ENCODE data around the gene IGFALS.

DNA sequence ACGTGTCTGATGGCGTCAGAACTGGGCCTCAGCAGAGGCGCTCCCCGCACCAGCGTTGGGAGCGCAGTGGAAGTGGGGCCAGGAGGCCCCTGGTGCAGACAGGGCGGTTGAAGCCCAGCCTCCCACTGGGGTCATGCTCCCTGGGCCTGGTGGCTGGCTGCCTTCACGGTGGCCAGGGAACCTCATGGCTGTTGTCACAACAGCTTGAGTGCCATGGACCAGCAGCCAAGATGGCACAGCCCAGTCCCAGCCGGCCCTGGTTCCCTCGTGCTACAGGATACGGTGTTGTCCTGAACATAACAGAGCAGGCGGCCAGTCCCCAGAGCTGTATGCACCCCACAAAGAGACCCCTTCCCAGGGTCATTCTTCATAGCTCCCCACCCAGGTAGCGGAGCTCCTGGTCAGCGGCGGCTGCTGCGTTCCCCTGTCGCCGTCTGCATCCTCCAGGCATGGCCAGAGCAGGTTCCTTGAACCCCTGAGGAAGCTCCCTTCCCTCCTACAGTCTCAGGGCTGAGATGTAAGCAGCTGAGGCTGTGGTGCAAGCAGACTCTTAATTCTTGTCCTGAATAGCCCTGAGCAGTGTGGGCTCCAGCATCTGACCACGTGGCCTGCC, 51.8 kb downstream of the IGFALS start:
- no peak for TF ChIP-seq POLR2A (IDR thresholded peaks at IDR 0.05)
- TF ChIP-seq, protein P1, sequence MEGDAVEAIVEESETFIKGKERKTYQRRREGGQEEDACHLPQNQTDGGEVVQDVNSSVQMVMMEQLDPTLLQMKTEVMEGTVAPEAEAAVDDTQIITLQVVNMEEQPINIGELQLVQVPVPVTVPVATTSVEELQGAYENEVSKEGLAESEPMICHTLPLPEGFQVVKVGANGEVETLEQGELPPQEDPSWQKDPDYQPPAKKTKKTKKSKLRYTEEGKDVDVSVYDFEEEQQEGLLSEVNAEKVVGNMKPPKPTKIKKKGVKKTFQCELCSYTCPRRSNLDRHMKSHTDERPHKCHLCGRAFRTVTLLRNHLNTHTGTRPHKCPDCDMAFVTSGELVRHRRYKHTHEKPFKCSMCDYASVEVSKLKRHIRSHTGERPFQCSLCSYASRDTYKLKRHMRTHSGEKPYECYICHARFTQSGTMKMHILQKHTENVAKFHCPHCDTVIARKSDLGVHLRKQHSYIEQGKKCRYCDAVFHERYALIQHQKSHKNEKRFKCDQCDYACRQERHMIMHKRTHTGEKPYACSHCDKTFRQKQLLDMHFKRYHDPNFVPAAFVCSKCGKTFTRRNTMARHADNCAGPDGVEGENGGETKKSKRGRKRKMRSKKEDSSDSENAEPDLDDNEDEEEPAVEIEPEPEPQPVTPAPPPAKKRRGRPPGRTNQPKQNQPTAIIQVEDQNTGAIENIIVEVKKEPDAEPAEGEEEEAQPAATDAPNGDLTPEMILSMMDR (IDR thresholded peaks at IDR 0.05) = no peak

Measured in esophagus squamous epithelium (tissue), 4 donors.